ENCODE measurements around the gene ACER2.

DNA sequence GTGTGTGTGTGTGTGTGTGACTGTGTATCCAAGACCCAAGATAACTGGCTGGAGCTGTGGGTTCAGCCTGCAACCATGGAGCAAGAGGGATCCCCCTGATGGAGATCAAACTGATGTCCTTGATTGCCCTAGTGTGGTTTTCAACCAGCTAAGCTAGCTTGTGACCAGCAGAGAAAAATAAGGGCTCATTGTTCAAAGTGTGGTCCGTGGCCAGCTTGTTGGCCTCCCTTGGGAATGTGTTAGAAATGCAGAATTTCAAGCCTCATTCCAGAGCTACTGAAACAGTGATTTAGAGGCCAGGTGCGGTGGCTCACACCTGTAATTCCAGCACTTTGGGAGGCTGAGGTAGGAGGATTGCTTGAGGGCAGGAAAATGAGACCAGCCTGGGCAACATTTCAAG, 79.9 kb downstream of the ACER2 start:
- no peak for TF ChIP-seq POLR2AphosphoS5 (IDR thresholded peaks at IDR 0.05; ENCODE audit: low read depth, low read length)
- no peak for TF ChIP-seq POLR2A (IDR thresholded peaks at IDR 0.05; ENCODE audit: low read depth, low read length)
